Muscle layer of duodenum (tissue), 2 donors: ENCODE measurements around the gene HDAC4.
A peak's percentile ranks its signal among the peaks of the same experiment; 100 is the strongest.

ENCODE experiments used
- H3K27ac ChIP-seq: one replicate; pipeline ENCODE4 v1.7.0; 2013; ENCODE audit warnings: mild to moderate bottlenecking, low read length
- H3K27me3 ChIP-seq: one replicate; pipeline ENCODE4 v1.7.0; 2013; ENCODE audit warnings: low read depth, mild to moderate bottlenecking, control low read depth, low read length
- H3K36me3 ChIP-seq, 2 donors: one replicate each; pipeline ENCODE4 v1.7.0; 2013; ENCODE audit warnings: low read length in 2 of 2, control low read depth in 1 of 2, mild to moderate bottlenecking in 1 of 2; ENCODE audit not compliant: insufficient read depth in 2 of 2, control insufficient read depth in 1 of 2
- H3K4me1 ChIP-seq, 2 donors: one replicate each; pipeline ENCODE4 v1.7.0; 2013; ENCODE audit warnings: low read length in 2 of 2, mild to moderate bottlenecking in 2 of 2, control low read depth in 1 of 2, moderate library complexity in 1 of 2; ENCODE audit not compliant: insufficient read depth in 2 of 2, control insufficient read depth in 1 of 2
- H3K4me3 ChIP-seq, 2 donors: one replicate each; pipeline ENCODE4 v1.7.0; 2013; ENCODE audit warnings: low read length in 2 of 2, low read depth in 1 of 2, mild to moderate bottlenecking in 1 of 2
- H3K9me3 ChIP-seq, 2 donors: one replicate each; pipeline ENCODE4 v1.7.0; 2013; ENCODE audit warnings: low read length in 2 of 2, control low read depth in 1 of 2, mild to moderate bottlenecking in 1 of 2; ENCODE audit not compliant: control insufficient read depth in 1 of 2
- donor health status: healthy.

Gene HDAC4

GRCh38 chr2:239112127-239112774 is 288.6 kb downstream of the HDAC4 start:
- Histone ChIP-seq H3K27ac (peak overlapping the region; percentile 7), H3K9me3 (no peaks in the 10 kb centered on the region), H3K4me1 (peaks cover 2 to 43% of the 10 kb centered on the region in 2 donors), H3K4me3 (no peak overlapping the region), H3K27me3 (no peaks in the 10 kb centered on the region), H3K36me3 (peaks cover 15 to 52% of the 10 kb centered on the region in 2 donors)

DNA sequence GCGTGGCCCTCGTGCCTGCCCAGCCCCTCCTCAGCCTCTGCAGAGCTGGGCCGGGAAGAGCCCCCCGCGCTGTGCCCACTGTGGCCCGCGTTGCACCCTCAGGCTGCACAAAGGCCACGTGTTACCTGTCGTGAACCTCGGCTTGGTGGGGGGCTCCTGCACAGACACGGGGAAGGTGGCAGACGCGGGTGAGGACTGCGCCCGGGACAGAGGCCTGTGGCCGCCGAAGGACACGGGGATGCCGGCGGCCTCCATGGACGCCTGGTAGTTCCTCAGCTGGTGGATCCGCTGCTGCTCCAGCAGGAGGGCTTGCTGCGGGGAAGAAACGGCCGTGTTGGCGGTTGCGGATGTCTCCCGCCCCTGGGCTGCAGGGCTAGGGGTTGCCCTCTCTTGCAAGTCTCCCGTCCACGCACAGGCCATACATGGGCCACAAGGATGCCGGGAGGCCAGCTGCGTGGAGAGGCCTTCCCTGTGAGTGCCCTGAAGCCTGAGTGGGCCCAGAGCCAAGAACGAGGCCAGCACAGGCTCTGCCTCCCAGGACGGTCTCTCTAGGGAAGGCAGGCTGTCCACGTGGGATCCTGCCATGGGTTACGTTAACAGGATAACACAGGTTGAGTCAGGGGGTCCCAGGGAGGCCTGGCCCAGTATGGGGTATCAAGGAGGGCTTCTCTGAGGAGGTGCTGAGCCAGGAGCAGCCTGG is 289.3 kb downstream of the HDAC4 start:
- H3K4me1 ChIP-seq: peaks cover 2 to 43% of the 10 kb centered on the region in 2 donors
- peaks cover 15 to 54% of the 10 kb centered on the region in 2 donors for H3K36me3 ChIP-seq
- H3K27me3 ChIP-seq: no peaks in the 10 kb centered on the region
- H3K27ac ChIP-seq: peak overlapping the region; percentile 33
- H3K9me3 ChIP-seq: no peaks in the 10 kb centered on the region
- H3K4me3 ChIP-seq: no peak overlapping the region

- Histone ChIP-seq H3K27me3 (no peaks in the 10 kb centered on the region), H3K4me1 (peaks cover 2 to 43% of the 10 kb centered on the region in 2 donors), H3K9me3 (no peaks in the 10 kb centered on the region), H3K36me3 (peaks cover 15 to 62% of the 10 kb centered on the region in 2 donors), H3K27ac (peak overlapping the region; percentile 43), H3K4me3 (no peak overlapping the region)
Observed at GRCh38 chr2:239110595-239111048, 290.2 kb downstream of the HDAC4 start.

DNA sequence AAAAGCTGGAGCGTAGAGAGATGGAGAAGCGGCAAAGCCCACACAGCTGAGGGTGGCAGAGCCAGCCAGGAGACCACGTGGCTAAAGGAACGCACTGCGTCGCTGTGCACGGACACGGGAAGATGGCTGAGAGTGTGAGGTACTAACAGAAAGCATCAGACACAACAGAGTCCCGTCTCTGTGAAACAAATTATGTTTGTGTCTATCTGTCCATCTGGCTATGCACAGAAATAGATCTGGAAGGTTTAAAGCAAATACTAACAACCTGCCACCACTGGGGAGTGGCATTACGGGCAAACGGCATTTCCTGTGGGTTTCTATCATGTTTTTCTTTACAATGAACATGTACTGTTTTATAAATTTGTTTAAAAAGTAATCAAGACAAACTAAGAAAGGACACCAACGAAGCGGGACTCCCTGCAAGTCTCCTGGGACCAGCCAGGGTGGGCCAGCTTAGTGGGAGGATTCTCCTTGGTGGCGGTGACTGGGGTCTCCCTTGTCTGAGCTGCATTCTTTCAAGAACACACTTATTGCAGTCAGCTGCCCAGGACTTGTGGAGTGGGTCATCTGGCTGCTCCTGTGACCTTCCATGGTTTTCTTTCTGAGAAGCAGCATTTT is 290.8 kb downstream of the HDAC4 start:
- peaks cover 18 to 68% of the 10 kb centered on the region in 2 donors for H3K36me3 ChIP-seq

DNA sequence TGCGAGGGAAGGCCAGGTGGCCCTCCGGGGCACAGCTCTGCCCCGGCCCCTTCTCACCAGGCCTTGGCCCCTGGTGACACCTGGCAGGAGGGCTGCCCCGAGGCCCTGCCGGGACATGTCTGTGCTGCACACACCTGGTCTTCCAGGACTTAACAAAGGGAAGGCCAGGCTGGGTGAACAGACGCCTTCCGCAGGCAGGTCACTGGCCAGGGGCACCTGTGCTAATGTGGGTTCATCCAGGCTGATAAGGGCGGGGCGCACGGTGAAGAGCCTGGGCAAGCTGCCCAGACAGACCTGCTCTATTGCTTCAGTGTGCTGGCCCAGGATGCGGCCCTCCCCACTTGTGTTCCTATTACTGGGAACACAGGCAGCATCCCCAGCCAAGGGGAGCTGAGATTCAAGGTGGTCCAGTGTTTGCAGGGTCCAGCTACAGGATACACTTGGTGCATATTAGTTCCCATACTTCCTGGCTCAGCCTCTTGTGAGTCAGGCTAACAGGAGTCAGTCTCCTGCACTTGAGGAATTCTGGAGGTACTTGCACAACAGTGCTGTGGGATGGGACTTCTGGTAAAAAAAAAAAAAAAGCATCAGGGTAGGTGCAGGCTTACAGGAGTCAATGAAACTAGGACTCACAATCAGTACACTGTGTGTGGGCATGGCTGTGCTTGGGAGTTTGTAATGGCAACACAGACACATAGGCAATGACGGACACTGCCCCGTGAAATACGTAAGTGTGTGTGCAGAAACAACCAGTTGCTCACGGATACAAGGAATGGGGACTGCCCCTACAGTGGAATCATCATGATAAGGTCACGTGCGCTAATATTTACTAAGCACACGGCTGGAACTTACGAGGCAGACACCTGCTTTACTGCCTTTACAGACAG is 291.5 kb downstream of the HDAC4 start:
- Histone ChIP-seq H3K4me1 (peaks cover 2 to 34% of the 10 kb centered on the region in 2 donors), H3K36me3 (peaks cover 22 to 73% of the 10 kb centered on the region in 2 donors), H3K27me3 (no peaks in the 10 kb centered on the region), H3K27ac (peak overlapping the region; percentile 11), H3K4me3 (no peak overlapping the region), H3K9me3 (no peaks in the 10 kb centered on the region)

More for the DNA sequence above, 290.8 kb downstream of the HDAC4 start:
- H3K27me3 ChIP-seq: no peaks in the 10 kb centered on the region
- H3K4me3 ChIP-seq: no peak overlapping the region
- peak overlapping the region; percentile 43 for H3K27ac ChIP-seq
- H3K9me3 ChIP-seq: no peaks in the 10 kb centered on the region
- H3K4me1 ChIP-seq: peaks cover 2 to 41% of the 10 kb centered on the region in 2 donors

DNA sequence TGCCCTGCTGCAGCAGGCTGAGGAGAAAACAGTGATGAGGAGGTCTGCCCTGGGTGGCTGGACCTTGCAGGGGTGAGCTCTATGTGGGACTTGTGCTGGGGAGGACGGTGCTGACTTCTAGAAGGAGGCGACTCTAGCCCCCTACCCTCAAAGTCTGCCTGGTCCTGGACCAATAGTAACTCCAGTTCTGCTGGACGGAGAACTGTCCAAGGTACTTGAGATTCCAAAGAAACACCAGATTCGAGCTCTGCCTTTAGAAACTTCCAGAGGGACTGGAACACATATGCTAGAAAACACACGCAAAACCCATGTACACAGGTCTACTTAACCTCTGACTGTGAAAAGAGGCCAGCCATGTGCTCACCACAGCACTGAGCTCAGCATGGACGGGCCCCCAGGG is 292.4 kb downstream of the HDAC4 start:
- H3K27ac ChIP-seq: no peak overlapping the region
- no peaks in the 10 kb centered on the region for H3K27me3 ChIP-seq
- H3K4me3 ChIP-seq: no peak overlapping the region
- peaks cover 25 to 76% of the 10 kb centered on the region in 2 donors for H3K36me3 ChIP-seq
- H3K9me3 ChIP-seq: no peaks in the 10 kb centered on the region
- H3K4me1 ChIP-seq: peaks cover 2 to 25% of the 10 kb centered on the region in 2 donors

- Histone ChIP-seq H3K27me3 (no peaks in the 10 kb centered on the region), H3K36me3 (peaks cover 30 to 81% of the 10 kb centered on the region in 2 donors)
Observed at GRCh38 chr2:239107936-239108335, 292.9 kb downstream of the HDAC4 start.

DNA sequence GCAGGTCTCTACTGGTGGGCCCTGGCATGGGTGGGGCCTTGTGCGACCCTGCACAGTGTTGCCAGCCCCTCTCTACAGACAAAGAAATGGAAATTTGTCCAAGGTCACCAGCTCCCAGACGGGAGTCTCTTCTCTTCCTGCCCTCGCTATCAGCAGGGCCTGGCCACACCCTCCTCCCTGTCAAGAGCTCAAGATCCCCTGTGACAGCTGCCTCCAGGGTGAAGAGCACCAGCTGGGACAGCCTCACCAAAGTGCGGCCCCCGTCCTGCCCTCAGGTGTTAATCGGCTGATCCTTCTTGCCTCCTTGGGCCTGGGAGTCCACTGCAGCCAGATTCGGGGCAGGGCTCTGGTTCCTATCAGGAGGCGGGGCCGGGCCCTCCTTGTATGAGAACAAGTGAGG is 293.9 kb downstream of the HDAC4 start:
- peaks cover 2 to 12% of the 10 kb centered on the region in 2 donors for H3K4me1 ChIP-seq
- H3K36me3 ChIP-seq: peaks cover 33 to 90% of the 10 kb centered on the region in 2 donors
- no peak overlapping the region for H3K4me3 ChIP-seq
- no peaks in the 10 kb centered on the region for H3K27me3 ChIP-seq
- no peaks in the 10 kb centered on the region for H3K9me3 ChIP-seq
- H3K27ac ChIP-seq: no peak overlapping the region

More at GRCh38 chr2:239107936-239108335, 292.9 kb downstream of the HDAC4 start:
- Histone ChIP-seq H3K4me1 (peaks cover 2 to 22% of the 10 kb centered on the region in 2 donors), H3K4me3 (no peak overlapping the region), H3K9me3 (no peaks in the 10 kb centered on the region), H3K27ac (no peak overlapping the region)

DNA sequence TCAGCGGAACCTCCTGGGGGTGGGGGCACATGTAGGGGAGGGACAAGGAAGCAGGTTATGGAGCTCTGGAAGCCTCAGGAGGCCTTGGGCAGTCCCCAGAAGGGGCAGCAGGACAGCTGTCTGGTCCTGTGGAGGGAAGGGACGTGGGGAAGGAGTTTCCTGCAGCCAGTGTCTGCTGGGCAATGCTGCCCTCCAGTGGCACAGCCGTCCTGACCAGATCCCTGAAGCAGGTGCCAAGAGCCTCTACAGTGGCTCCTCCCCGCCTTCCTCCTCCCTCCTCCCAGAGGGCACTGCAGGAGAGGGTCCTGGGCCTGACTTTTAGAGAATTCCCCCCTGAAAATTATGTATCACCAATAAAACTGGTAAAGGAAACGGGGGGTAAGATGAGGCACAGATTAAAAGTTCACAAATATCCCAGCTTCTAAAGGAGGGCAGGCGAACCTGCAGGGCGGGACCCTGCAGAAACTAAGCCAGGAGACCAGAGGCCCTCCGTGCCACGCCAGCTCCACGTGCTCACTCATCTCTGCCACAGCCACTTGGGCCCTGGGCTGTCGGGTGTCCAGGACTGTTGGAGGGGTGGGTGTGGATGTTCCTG is 294.4 kb downstream of the HDAC4 start:
- Histone ChIP-seq H3K4me1 (peaks cover 2 to 7% of the 10 kb centered on the region in 2 donors), H3K27me3 (no peaks in the 10 kb centered on the region), H3K4me3 (no peak overlapping the region), H3K9me3 (no peaks in the 10 kb centered on the region), H3K36me3 (peaks cover 36 to 91% of the 10 kb centered on the region in 2 donors), H3K27ac (no peak overlapping the region)

DNA sequence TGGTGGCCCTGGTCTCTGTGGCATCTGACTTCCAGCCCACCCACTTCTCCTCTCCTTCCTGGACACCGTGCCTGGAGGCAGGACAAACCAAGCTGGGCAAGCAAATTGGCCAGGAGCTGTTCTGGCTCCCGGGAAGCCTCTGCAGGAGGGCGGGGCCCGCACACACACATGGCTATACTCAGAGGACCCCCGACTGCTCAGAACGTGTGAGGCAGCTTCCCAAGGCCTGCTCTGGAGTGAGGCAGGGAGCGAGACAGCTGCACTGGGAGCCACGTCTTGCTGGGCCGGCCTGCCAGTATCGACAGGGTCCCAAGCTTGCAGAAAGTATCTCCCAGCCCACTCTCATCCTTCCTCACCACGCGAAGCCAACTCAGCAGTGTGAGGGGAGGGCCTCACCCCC is 295.6 kb downstream of the HDAC4 start:
- Histone ChIP-seq H3K36me3 (peaks cover 44 to 91% of the 10 kb centered on the region in 2 donors), H3K27me3 (no peaks in the 10 kb centered on the region), H3K4me1 (no peaks in the 10 kb centered on the region), H3K27ac (no peak overlapping the region), H3K9me3 (no peaks in the 10 kb centered on the region), H3K4me3 (no peak overlapping the region)
